Osteoblast (primary cell): ENCODE data around the gene RUNX2. TPM values are rescaled to one million over a fixed set of nuclear protein-coding genes. Genes with fewer than 3 reads are reported as not detected.

Experiments used
- DNase-seq: peaks from one replicate; pipeline ENCODE4 v3.0.0; 2011; ENCODE audit warnings: low spot score, mixed read lengths; ENCODE audit not compliant: insufficient read length; ENCODE audit errors: missing footprints
- H2AFZ ChIP-seq: 2 replicates; pipeline ENCODE4 v1.6.0; 2011; ENCODE audit warnings: mild to moderate bottlenecking, low read length
- H3K27ac ChIP-seq: 2 replicates; pipeline ENCODE4 v1.5.1; 2011; ENCODE audit warnings: mild to moderate bottlenecking, low read depth, low read length, moderate library complexity
- H3K27me3 ChIP-seq: 2 replicates; pipeline ENCODE4 v1.6.0; 2012; ENCODE audit warnings: mild to moderate bottlenecking, control low read depth, inconsistent platforms, low read length, moderate library complexity; ENCODE audit not compliant: insufficient read depth
- H3K36me3 ChIP-seq: 2 replicates; pipeline ENCODE4 v1.5.1; 2011; ENCODE audit warnings: mild to moderate bottlenecking, low read length, control low read depth, moderate library complexity; ENCODE audit not compliant: insufficient read depth
- H3K4me1 ChIP-seq: 2 replicates; pipeline ENCODE4 v1.5.1; 2011; ENCODE audit warnings: mild to moderate bottlenecking, low read length, control low read depth, moderate library complexity; ENCODE audit not compliant: insufficient read depth
- H3K4me2 ChIP-seq: 2 replicates; pipeline ENCODE4 v1.6.0; 2011; ENCODE audit warnings: mild to moderate bottlenecking, low read length; ENCODE audit not compliant: insufficient read depth
- H3K4me3 ChIP-seq: fragments of 200-600 bp; sonication (generic); 3 replicates; pipeline ENCODE4 v1.5.1; 2012; ENCODE audit warnings: mild to moderate bottlenecking, low read length, inconsistent platforms; ENCODE audit not compliant: insufficient read depth
- H3K79me2 ChIP-seq: 2 replicates; pipeline ENCODE4 v1.6.0; 2012; ENCODE audit warnings: mild to moderate bottlenecking, low read length, control low read depth, inconsistent platforms; ENCODE audit not compliant: insufficient read depth
- H3K9me3 ChIP-seq: 2 replicates; pipeline ENCODE4 v1.5.1; 2011; ENCODE audit warnings: low read depth, low read length, control low read depth
- H4K20me1 ChIP-seq: 2 replicates; pipeline ENCODE4 v1.6.0; 2012; ENCODE audit warnings: mild to moderate bottlenecking, low read length, control low read depth; ENCODE audit not compliant: insufficient read depth
- total RNA-seq: library from RNA; depleted of rRNA; stranded (reverse); fragments of >200 nt; gene quantifications from 2 replicates; pipeline ENCODE4 v1.2.3, GENCODE V29; 2012
- TF ChIP-seq, protein P1 (sequence below): IDR thresholded peaks from 2 replicates; pipeline ENCODE4 v1.5.1; 2011; ENCODE audit warnings: mild to moderate bottlenecking, low read depth, low read length, moderate library complexity; ENCODE audit errors: extremely low read depth

The RUNX2 gene
- total RNA-seq, 1 donor, result 30.0 TPM

DNA sequence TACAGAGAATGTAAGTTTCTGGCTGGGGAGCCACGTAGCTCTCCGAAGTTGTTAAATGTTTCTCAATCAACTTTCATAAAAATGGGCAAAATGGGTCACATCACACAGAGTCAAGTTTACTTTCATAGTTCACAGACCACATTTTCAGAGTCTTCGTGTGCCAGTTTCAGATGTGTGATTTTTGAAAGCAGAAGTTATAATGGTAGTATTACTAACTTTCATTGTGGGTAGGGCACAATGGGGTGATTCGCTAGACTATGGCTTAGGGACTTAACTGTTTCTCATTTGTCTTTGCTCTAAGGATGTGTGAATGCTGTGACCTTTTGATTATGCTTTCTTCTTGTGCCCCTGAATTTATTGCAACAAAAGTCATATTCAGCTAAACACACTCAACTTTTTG is 158.6 kb downstream of the RUNX2 start:
- H3K27ac ChIP-seq, result no peak overlapping the region
- H3K4me2 ChIP-seq, result no peak overlapping the region
- TF ChIP-seq, protein P1, sequence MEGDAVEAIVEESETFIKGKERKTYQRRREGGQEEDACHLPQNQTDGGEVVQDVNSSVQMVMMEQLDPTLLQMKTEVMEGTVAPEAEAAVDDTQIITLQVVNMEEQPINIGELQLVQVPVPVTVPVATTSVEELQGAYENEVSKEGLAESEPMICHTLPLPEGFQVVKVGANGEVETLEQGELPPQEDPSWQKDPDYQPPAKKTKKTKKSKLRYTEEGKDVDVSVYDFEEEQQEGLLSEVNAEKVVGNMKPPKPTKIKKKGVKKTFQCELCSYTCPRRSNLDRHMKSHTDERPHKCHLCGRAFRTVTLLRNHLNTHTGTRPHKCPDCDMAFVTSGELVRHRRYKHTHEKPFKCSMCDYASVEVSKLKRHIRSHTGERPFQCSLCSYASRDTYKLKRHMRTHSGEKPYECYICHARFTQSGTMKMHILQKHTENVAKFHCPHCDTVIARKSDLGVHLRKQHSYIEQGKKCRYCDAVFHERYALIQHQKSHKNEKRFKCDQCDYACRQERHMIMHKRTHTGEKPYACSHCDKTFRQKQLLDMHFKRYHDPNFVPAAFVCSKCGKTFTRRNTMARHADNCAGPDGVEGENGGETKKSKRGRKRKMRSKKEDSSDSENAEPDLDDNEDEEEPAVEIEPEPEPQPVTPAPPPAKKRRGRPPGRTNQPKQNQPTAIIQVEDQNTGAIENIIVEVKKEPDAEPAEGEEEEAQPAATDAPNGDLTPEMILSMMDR, result no peak
- peaks cover 62% of the 10 kb centered on the region for H3K79me2 ChIP-seq
- H3K4me3 ChIP-seq, result no peak overlapping the region
- no peaks in the 10 kb centered on the region for H4K20me1 ChIP-seq
- H3K36me3 ChIP-seq, result peaks cover 1% of the 10 kb centered on the region
- no peak overlapping the region for H2AFZ ChIP-seq
- DNase-seq, result no peak
- H3K9me3 ChIP-seq, result no peaks in the 10 kb centered on the region
- peaks cover 57% of the 10 kb centered on the region for H3K4me1 ChIP-seq
- H3K27me3 ChIP-seq, result no peaks in the 10 kb centered on the region

GRCh38 chr6:45487645-45488044 is 159.5 kb downstream of the RUNX2 start:
- no peaks in the 10 kb centered on the region for H3K27me3 ChIP-seq
- peaks cover 57% of the 10 kb centered on the region for H3K79me2 ChIP-seq
- TF ChIP-seq, protein P1, result no peak
- H3K9me3 ChIP-seq, result no peaks in the 10 kb centered on the region
- H3K4me3 ChIP-seq, result no peak overlapping the region
- no peak for DNase-seq
- H3K27ac ChIP-seq, result no peak overlapping the region
- no peak overlapping the region for H3K4me2 ChIP-seq
- H3K36me3 ChIP-seq, result peaks cover 10% of the 10 kb centered on the region
- peaks cover 48% of the 10 kb centered on the region for H3K4me1 ChIP-seq
- H2AFZ ChIP-seq, result no peak overlapping the region
- no peaks in the 10 kb centered on the region for H4K20me1 ChIP-seq

GRCh38 chr6:45488269-45488668 is 160.1 kb downstream of the RUNX2 start:
- Histone ChIP-seq H3K36me3 (peaks cover 11% of the 10 kb centered on the region), H3K4me3 (no peak overlapping the region), H3K27ac (no peak overlapping the region), H3K27me3 (no peaks in the 10 kb centered on the region), H3K4me1 (peaks cover 41% of the 10 kb centered on the region), H3K9me3 (no peaks in the 10 kb centered on the region), H4K20me1 (no peaks in the 10 kb centered on the region), H2AFZ (no peak overlapping the region), H3K4me2 (no peak overlapping the region), H3K79me2 (peaks cover 57% of the 10 kb centered on the region)
- no peak for DNase-seq
- TF ChIP-seq, protein P1, result no peak

- Histone ChIP-seq H3K4me1 (peaks cover 35% of the 10 kb centered on the region), H3K27me3 (no peaks in the 10 kb centered on the region), H3K36me3 (peaks cover 13% of the 10 kb centered on the region), H3K4me2 (no peak overlapping the region), H3K79me2 (peaks cover 54% of the 10 kb centered on the region), H3K4me3 (no peak overlapping the region), H3K9me3 (no peaks in the 10 kb centered on the region), H3K27ac (no peak overlapping the region), H2AFZ (no peak overlapping the region), H4K20me1 (no peaks in the 10 kb centered on the region)
- TF ChIP-seq, protein P1, result no peak
- no peak for DNase-seq
Observed at GRCh38 chr6:45488889-45489288, 160.8 kb downstream of the RUNX2 start.
